ENCODE data around the gene MRPL20.
"Not testable (repeated sequence)": the region's sequence is repeated elsewhere in the genome, so short reads cannot be mapped to it uniquely, and the experiment has no call there.

DNA sequence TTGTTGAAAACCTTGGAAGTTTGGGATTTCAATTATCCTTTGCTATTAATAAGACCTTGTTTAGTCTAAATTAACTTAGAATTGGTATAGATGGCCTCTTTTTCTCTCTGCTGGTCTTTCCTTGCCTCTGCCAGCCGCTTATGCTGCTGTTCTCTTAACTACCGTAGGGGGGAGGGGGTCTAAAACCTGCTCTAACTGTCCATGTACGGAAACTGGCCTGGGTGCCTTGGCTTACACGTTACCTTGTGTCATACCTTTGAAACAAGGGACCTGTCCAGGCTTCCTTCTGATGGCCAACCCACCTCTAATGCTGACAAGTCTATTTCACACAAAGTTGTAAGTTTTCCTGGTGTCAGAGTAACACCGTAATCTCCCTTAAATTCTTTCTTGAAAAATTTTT lies 10.3 kb upstream of the MRPL20 start:
- TF ChIP-seq, protein P1, sequence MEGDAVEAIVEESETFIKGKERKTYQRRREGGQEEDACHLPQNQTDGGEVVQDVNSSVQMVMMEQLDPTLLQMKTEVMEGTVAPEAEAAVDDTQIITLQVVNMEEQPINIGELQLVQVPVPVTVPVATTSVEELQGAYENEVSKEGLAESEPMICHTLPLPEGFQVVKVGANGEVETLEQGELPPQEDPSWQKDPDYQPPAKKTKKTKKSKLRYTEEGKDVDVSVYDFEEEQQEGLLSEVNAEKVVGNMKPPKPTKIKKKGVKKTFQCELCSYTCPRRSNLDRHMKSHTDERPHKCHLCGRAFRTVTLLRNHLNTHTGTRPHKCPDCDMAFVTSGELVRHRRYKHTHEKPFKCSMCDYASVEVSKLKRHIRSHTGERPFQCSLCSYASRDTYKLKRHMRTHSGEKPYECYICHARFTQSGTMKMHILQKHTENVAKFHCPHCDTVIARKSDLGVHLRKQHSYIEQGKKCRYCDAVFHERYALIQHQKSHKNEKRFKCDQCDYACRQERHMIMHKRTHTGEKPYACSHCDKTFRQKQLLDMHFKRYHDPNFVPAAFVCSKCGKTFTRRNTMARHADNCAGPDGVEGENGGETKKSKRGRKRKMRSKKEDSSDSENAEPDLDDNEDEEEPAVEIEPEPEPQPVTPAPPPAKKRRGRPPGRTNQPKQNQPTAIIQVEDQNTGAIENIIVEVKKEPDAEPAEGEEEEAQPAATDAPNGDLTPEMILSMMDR (optimal IDR thresholded peaks at IDR 0.05 in 1 of 3, IDR thresholded peaks at IDR 0.05 in 1 of 3, conservative IDR thresholded peaks at IDR 0.05 in 1 of 3; ENCODE audit: extremely low read depth in 1 of 3, insufficient read depth in 2 of 3, low read length in 3 of 3) = not testable (repeated sequence)
- TF ChIP-seq EZH2 (IDR thresholded peaks at IDR 0.05; ENCODE audit: low read length) = not testable (repeated sequence)

All from keratinocyte (primary cell).